ENCODE measurements around the gene NES. TPM values are rescaled to one million over a fixed set of nuclear protein-coding genes. Genes with fewer than 3 reads are reported as not detected.

The NES gene
- total RNA-seq, 1 experiment from 2014 or later = 168 TPM

DNA sequence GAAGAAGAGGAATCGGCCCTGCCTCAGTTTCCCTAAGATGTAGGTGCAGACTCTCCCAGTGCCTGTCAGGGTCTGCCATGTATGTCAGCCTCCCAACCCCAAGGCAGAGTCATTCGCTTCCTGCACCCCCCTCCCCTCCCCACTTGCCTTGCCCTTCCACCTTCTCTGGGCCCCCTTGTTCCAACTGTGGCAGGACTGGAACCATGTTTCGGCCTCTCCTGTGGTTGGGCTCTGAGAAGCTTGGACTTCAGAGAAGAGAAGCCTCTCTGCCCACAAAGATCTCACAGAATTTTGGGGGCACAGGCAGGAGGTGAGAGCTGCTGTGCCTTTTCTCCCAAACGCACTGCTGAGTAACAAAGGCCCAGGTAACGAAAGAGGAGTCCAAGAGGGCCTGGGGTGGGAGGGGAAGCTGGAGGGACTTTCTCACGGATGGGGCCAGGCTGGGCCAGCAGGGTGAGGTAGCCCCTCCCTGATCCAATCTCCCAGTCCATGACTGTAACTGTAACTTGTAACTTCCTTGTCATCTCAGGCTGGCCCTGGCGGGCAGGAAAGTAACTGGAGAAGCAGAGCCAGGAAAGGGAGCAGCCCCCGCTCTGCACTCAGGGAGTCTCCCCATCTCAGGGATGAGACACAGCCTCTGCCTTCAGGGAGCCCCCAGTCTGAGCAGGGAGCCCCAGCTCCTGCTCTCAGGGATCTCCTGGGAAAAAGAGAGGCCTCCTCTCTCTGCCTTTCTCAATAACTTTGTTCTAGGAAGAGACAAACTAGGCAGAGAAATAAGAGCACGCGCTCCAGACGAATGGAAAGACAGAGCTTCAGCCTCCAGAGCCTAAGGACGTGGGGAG is 16.9 kb upstream of the NES start:
- Mint-ChIP-seq H3K36me3 (ENCODE audit: insufficient read depth in 1 of 3, low read depth in 3 of 3) (peaks cover 6 to 22% (median 19%) of the 10 kb centered on the region in 3 experiments), H3K4me1 (peaks cover 52 to 65% of the 10 kb centered on the region in 2 experiments), H3K27ac (peak overlapping the region; percentile 90 to 92 (median 91)), H3K27me3 (ENCODE audit: low read depth) (peaks cover 9% of the 10 kb centered on the region), H3K9me3 (no peaks in the 10 kb centered on the region), H3K4me3 (peak overlapping the region; percentile 54 to 75; a peak in 4 of 5 replicates)
- Histone ChIP-seq H4K20me1 (ENCODE audit: control insufficient read depth, insufficient read depth, insufficient read length) (no peaks in the 10 kb centered on the region), H3K79me1 (ENCODE audit: insufficient read depth, low read depth, low read length, poor library complexity, severe bottlenecking) (no peaks in the 10 kb centered on the region), H3T11ph (ENCODE audit: low read length) (no peak overlapping the region), H4K91ac (ENCODE audit: insufficient read length, low read depth, low read length) (peak overlapping the region; percentile 55), H3K4ac (ENCODE audit: low read depth, low read length) (peak overlapping the region; percentile 20; the same call in 1 of the 2 replicates), H2BK20ac (ENCODE audit: low read depth, low read length, poor library complexity, severe bottlenecking) (no peak overlapping the region), H2BK5ac (ENCODE audit: insufficient read length, low read length) (no peak overlapping the region), H3K4me2 (ENCODE audit: insufficient read depth, insufficient read length, low read length) (peak overlapping the region; percentile 53), H2AFZ (ENCODE audit: low read length) (no peak overlapping the region), H4K5ac (ENCODE audit: insufficient read length, low read depth, low read length) (no peak overlapping the region), H2BK15ac (ENCODE audit: low read depth, low read length) (no peak overlapping the region), H2BK120ac (ENCODE audit: low read depth, low read length, poor library complexity, severe bottlenecking) (no peak overlapping the region), H3K27ac (ENCODE audit: insufficient read length, low read depth, low read length) (peak overlapping the region; percentile 32), H3K27me3 (ENCODE audit: insufficient read depth, low read length) (no peaks in the 10 kb centered on the region), H3K56ac (ENCODE audit: insufficient read length, low read depth, low read length) (no peak overlapping the region), H3K79me2 (ENCODE audit: insufficient read depth, low read length) (no peaks in the 10 kb centered on the region), H3K9ac (ENCODE audit: extremely low read depth, insufficient read length, low read length) (no peak overlapping the region), H4K8ac (replicated peaks; ENCODE audit: insufficient read length, low read depth, low read length) (no peak overlapping the region), H3K23ac (ENCODE audit: insufficient read length, low read depth, low read length) (no peak overlapping the region), H3K18ac (ENCODE audit: insufficient read length, low read depth, low read length) (peak overlapping the region; percentile 51), H3K4me1 (ENCODE audit: insufficient read depth, low read length) (peaks cover 17% of the 10 kb centered on the region; the same call in 1 of the 2 replicates), H2AK5ac (ENCODE audit: insufficient read length, low read length) (peak overlapping the region; percentile 54), H2BK12ac (ENCODE audit: insufficient read length, low read depth, low read length) (peak overlapping the region; percentile 30), H3K9me3 (ENCODE audit: control insufficient read depth, low read depth, low read length) (no peaks in the 10 kb centered on the region), H3K23me2 (ENCODE audit: insufficient read length, low read depth, low read length, poor library complexity, severe bottlenecking) (peaks cover 10% of the 10 kb centered on the region), H3K14ac (ENCODE audit: insufficient read depth, low read length) (peak overlapping the region; percentile 80; the same call in 1 of the 2 replicates)
- DNase-seq = peak; percentile 76
- TF ChIP-seq, protein P1, sequence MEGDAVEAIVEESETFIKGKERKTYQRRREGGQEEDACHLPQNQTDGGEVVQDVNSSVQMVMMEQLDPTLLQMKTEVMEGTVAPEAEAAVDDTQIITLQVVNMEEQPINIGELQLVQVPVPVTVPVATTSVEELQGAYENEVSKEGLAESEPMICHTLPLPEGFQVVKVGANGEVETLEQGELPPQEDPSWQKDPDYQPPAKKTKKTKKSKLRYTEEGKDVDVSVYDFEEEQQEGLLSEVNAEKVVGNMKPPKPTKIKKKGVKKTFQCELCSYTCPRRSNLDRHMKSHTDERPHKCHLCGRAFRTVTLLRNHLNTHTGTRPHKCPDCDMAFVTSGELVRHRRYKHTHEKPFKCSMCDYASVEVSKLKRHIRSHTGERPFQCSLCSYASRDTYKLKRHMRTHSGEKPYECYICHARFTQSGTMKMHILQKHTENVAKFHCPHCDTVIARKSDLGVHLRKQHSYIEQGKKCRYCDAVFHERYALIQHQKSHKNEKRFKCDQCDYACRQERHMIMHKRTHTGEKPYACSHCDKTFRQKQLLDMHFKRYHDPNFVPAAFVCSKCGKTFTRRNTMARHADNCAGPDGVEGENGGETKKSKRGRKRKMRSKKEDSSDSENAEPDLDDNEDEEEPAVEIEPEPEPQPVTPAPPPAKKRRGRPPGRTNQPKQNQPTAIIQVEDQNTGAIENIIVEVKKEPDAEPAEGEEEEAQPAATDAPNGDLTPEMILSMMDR (conservative IDR thresholded peaks at IDR 0.05) = no peak
- no CpG with 5 or more reads among the region's 12 CpGs for WGBS (ENCODE audit: extremely low coverage, insufficient read length, low lambda C conversion rate)

All from H9 (cell line).